GM21367 (cell line): ENCODE data around the gene UGGT1.
A peak's percentile ranks its signal among the peaks of the same experiment; 100 is the strongest.

Experiments used
- ATAC-seq: cut with Tn5 transposase; IDR thresholded peaks from one replicate; pipeline ENCODE4 v1.9.1; 2021; ENCODE audit not compliant: unreplicated experiment

The UGGT1 gene

DNA sequence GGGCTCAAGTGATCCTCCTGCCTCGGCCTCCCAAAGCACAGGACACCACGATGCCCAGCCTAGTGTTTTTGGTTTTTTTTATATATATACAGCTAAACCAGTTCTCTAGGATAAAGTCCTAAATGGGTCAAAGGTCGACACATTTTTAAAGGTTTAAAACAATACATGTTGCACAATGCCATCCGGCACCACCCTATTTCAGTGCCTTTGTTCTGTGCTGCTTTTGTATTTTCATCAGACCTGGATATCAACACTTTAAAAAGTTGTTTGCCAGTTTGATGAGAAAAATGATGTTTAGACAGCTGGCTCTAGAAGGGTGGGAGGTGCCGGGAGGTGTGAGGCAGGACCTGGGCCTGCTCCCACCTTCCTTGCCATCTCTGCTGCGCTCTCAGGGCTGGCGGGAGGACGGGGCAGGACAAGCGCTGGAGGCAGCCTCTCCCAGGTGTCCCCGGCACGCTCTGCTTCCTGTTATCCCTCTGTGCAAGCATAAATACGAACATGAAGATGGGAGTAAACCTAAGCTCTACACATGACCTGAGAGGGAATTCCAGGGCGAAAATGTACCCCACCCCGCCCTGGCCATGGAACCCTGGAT, 124.0 kb downstream of the UGGT1 start:
- ATAC-seq: no peak

DNA sequence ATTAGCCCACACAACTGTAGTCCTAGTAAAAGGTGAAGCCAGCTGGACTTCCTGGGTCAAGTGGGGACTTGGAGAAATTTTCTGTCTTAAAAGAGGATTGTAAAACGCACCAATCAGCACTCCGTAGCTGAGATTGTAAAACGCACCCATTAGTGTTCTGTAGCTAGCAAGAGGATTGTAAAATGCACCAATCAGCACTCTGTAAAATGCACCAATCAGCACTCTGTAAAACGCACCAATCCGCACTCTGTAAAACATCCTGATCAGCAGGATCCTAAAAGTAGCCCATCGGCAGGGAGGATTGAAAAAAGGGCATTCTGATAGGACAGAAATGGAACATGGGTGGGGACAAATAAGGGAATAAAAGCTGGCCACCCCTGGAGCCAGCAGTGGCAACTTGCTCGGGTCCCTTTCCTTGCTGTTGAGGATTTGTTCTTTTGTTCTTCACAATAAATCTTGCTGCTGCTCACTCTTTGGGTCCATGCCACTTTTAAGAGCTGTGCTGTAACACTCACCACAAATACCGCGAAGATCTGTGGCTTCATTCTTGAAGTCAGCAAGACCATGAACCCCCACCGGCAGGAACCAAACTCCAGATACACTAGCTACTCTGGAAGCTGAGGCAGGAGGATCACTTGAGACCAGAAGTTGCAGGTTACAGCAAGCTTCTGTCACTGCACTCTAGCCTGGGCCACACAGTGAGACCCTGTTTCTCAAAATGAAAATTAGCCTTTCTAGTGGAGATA, 125.1 kb downstream of the UGGT1 start:
- no peak for ATAC-seq

DNA sequence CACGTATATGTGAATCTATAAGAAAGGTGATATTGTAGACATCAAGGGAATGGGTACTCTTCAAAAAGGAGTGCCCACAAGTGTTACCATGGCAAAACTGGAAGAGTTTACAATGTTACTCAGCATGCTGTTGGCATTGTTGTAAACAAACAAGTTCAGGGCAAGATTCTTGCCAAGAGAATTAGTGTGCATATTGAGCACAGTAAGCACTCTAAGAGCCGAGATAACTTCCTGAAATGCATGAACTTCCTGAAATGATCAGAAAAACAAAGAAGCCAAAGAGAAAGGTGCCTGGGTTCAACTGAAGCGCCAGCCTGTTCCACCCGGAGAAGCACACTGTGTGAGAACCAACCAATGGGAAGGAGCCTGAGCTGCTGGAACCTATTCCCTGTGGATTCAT, 126.7 kb downstream of the UGGT1 start:
- ATAC-seq: no peak

DNA sequence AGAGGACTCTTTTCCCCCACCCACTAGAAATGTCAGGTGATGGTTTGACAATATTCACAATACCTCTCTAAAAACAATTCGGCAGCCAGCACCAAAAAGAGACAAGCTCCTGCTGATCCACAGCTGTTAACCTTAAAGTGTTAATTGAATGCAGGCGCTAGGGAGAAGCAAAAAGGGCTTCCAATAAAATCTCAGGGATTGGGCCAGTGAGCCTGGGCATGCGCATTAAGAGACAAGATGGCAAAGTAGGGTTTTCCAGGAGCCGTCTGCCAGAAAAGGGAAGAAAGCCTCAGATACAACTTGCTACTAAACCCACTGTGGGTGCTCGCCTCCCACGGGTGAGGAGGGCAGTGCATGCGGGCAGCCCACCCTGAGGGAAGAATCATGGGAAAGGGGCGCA, 128.9 kb downstream of the UGGT1 start:
- ATAC-seq: no peak

DNA sequence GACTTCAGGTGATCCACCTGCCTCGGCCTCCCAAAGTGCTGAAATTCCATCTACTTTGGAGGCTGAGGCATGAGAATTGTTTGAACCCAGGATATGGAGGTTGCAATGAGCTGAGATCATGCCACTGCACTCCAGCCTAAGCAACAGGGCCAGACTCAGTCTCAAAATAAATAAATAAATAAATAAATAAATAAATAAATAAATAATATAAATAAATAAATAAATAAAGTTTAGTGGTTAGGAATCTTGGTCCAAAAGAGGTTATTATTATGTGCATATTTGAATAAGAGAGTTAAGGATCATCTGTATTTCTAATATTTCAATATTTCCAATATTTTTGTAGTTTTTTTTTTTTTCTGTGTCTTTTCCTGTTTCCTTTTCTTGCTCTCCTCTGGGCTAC, 136.9 kb downstream of the UGGT1 start:
- no peak for ATAC-seq

DNA sequence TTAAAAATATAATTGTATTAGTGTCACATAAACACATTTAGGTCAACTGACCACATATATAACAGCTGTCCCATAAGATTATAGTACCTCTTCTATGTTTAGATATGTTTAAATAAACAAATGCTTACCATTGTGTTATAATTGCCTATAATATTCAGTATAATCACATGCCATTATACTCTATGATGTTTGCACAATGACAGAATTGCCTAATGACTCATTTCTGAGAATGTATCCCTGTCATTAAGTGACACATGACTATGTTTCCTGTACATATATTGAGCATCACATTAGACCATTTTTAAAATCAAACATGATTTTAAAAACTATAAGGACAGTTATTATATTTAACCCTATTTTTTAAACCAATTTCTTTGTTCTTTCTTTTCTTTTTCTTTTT, 137.9 kb downstream of the UGGT1 start:
- no peak for ATAC-seq

DNA sequence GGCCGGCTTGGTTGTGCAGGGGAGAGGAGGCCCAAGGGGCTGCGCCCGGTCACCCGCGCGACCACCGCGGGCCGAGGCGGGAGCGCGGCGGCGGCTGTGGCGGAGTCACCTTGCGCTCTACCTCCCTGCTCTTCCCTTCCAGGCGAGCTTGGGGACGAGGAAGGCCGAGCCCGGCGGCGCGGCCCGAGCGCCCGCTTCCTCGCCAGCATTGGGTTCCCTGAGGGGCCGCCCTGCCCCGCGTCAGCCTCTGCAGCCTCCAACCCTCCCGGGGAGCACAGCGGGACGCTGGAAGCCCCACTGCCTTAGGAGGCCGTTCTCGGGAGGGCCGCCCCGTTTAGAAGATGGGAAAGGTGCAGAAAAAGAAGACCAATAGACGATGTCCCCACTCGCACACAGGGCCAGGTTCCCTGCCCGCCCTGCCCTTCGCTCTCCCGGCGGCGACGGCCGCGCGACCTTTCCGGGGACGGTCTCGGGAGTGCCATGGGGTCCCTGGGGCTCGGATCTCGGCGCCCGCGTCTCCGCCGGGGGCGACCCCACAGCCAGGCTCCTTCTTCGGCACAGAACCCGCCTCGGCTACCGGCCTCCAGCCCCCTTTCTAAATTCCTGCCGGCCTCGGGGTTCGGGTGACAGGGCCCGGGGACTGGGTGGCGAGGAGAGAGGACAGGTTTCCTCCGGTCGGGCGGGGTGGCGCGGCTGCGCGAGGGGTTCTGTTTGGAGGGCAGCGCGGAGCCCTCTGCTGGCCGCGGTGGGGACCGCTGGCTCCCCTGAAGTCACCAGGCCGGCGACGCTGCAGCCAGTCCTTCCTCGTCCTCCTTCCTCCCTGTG, 142.2 kb downstream of the UGGT1 start:
- peak; percentile 97 for ATAC-seq

DNA sequence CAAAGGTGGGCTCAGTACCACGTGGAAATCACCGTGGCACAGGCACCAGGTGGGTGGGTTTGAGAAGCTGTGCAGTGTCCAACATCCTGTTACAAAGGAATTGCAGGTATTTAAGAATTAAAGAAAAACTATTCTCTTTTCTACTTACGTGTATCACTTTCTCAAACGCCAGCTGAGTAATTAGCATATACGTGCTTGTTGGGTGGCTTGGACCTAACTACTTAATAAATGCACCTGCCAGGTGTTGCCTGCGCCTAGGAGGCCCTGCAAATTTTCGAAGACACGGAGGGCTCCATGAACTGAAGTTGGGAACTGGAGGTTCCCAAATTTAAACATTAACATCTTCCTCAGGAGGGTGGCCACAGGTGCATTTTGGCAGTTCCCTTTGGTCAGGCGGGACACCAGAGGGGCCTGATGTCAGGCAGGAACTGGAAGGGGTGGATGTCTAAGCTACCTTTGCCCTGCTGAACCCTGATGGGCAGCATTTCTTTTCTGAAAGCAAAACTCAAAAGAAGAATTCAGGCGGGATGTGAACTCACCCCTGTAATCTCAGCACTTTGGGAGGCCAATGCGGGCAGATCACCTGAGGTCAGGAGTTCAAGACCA, 142.9 kb downstream of the UGGT1 start:
- no peak for ATAC-seq

DNA sequence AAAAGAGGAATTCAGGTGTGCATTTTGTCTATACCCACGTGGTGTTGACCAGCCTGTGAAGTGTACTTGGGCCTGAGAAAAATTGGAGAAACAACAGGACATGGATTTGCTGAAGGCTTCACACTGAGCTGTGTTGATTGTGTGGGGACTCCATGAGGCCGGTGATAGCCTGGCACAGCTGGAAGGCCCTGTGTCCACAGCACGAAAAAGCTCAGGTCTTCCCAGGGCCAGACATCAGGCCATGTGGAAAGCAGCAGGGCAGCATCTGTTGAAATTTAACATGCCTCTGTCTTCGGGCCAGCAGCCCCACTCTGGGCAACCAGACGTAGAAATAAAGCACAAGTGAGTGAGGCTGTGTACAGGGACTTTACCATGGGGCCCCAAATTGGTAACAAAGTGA, 143.6 kb downstream of the UGGT1 start:
- ATAC-seq: no peak

DNA sequence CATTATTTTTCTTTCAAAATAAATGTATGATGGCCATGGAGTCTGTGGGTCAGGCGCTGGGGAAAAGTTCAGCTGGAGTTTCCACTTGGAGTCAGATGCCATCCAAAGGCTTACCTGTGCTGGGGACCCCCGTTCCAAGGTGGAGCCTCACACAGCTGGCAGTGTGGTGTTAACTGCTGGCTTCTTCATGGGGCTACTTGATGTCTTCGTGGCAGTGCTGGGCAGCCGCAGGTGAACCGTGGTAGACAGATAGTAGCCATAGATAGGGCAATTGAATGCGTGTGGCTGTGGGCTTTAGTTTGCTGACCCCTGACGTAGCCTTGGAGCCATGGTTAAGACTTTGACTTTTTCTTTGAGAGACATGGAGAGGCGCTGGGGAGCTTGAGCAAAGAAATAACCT, 144.6 kb downstream of the UGGT1 start:
- no peak for ATAC-seq

DNA sequence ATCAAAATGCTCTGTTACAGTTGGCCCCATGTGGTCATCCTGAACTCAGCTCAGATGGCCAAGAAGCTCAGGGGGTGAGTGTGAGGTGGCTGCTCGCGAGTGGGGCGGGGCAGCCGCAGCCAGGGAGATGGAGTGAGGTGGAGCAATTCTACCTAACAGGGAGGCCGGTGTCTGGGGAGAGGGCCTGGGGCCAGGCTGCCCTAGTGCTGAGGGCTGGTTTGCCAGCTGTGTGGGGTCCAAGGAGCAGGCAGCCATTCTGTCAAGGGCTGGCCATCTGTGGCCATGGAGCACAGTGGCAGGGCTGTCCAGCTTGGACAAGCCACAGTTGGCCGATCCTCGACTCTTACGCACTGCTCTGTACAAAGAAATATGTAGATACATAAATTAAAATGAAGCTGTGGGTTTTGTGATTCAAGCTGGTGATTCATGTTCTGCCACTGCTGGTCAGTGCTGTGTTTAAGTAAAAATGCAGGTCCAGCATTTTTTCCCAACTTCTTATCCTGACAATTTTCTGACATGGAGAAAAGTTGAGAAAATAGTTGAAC, 145.6 kb downstream of the UGGT1 start:
- no peak for ATAC-seq

DNA sequence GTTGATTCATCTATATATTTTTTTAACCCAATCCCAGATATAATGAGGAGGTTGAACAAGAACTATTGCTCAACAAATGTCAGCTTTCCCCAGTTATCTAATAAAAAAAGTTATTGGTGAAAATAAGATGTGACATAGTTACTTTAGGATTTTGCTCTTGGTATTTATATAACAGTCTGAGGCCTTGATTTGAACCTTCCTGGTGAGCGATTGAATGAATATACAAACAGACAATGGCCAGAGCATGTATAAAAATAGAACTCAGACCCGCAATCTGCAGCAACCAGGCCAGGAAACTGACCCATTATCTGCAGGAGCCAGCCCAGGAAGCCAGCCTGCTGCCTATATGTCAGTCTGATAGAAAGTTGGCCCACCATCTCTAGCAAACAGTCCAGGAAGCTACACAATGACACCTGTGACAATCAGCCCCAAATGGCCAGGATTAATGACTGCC, 146.1 kb downstream of the UGGT1 start:
- no peak for ATAC-seq

DNA sequence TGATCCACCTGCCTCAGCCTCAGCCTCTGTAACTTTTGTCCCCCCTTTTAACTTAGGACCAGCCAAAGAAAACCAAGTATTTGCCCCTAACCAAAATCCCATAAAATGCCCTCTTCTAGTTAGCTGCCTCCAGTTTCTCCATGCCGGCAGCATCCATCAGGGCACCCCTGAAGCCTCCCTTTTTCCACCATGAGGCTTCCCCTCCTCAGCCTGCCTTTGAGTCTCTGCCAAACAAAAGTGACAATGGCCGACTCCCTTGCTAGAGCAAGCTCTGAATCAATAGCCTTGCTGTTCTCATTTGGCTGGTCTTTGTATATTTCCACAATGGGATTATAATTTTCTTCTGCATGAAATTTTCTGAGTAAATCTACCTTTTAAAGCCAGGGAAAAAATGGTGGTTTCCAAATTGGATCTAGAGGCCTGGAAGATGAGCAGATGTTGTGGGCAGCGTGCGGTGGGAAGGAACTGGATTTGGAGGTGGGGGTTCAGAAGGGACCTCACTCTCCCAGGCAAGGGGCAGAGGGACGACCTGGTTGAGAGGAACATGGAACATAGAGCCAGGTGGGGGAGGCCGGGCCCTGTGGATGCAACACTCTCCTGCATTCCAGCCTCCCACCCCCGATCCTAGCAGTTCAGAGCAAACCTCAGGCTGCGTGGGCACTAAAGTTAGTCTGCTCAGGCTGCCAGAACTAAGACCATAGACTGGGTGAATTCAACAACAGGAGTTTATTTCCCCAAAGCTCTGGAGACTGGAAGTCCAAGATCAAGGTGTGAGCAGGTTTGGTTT, 147.1 kb downstream of the UGGT1 start:
- ATAC-seq: no peak

DNA sequence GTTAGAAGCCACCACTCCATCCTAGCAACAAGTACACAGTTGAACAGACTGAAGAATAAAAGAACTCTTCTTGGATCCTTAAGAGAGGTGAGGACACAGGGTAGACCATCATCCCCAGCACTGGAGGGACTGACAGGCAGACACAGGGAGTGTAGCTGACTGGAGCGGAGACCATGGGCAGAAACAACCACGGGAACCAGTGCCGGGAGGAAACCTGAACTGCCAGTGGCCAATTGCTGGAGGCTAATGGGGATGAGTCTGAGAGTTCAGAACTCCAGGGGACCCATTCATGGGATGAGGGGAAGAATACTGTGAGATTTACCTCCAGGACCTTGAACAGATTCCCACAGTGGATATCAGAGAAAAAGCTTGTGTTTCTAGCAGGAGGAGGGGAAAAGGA, 150.9 kb downstream of the UGGT1 start:
- ATAC-seq: no peak
